Stimulated activated naive CD4-positive, alpha-beta T cell treated with Interleukin-2 at 50 U/mL for 16 hours (primary cell): ENCODE data around the gene FBXL15.
A peak's percentile ranks its signal among the peaks of the same experiment; 100 is the strongest.

Experiments used
- DNase-seq: peaks from one replicate; lab custom pipeline; 2025; lab: John Stamatoyannopoulos, UW

The FBXL15 gene

DNA sequence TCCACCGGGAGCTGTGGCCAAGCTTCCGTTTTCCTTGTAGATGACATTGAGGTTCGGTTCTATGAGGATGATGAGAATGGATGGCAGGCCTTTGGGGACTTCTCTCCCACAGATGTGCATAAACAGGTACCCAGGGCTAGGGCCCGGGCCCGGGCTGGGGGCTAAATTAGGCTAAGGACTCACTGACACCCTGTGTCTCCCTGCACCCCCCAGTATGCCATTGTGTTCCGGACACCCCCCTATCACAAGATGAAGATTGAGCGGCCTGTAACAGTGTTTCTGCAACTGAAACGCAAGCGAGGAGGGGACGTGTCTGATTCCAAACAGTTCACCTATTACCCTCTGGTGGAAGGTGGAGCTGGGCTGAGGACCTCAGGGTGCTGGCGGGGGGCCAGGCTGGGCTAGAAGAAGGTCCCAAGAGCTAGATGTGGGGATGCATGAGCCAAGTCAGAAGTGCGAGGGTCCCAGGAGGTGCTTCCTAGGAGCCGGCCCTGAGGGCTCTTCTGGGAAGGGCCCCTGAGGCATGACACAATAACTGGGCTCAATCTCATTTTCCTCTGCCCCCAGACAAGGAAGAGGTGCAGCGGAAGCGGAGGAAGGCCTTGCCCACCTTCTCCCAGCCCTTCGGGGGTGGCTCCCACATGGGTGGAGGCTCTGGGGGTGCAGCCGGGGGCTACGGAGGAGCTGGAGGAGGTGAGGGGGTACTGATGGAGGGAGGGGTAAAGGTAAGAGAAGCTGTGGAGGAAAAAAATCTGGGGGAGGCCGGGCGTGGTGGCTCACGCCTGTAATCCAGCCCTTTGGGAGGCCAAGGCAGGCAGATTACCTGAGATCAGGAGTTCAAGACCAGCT is 22.2 kb upstream of the FBXL15 start:
- no peak for DNase-seq

- peak; percentile 78 for DNase-seq
Observed at GRCh38 chr10:102399217-102400021, 21.2 kb upstream of the FBXL15 start.

GRCh38 chr10:102400076-102400475 is 20.6 kb upstream of the FBXL15 start:
- no peak for DNase-seq

GRCh38 chr10:102400598-102401341 is 19.9 kb upstream of the FBXL15 start:
- DNase-seq, result no peak

GRCh38 chr10:102401342-102401654 is 19.3 kb upstream of the FBXL15 start:
- DNase-seq, result no peak

GRCh38 chr10:102401735-102402511 is 18.7 kb upstream of the FBXL15 start:
- DNase-seq, result no peak

DNA sequence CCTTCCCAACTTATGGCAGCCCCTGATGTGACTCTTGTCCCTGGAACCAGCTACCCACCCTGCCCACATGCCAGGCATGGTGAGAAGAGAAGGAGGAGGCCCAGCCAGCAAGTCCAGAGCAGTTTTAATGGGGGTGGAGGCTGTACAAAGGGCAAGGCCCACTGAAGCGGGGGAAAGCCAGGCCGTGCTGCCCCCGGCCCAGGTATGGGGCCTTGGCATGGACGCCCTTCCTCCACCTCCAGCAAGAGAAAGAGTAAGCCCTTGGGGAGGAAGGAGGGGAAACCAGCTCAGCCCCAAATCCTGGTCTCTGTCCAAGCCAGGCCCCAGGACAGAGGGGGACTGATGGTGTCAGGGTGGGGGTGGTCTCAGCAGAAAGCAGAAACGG is 18.1 kb upstream of the FBXL15 start:
- DNase-seq, result no peak

DNA sequence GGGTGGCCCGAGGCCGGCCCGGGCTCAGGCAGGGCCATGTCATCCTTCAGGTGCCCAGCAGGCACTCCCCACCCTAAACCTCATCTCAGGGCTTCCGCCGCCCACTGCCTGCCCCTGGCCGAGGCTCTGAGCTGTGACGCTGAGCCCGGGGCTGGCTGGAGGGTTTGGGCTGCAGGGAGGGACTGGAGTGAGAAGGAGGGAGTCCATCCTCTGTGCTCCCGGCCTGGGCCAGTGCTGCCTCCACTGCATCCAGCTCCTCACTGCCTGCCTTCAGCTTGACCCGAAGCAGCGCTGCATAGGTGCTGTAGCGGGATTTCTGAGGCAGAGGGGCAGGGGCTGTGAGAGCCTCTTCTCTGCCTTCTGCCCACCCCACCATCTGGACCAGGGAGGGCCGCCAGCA is 17.5 kb upstream of the FBXL15 start:
- DNase-seq, result no peak

GRCh38 chr10:102404361-102405107 is 16.1 kb upstream of the FBXL15 start:
- DNase-seq, result no peak

DNA sequence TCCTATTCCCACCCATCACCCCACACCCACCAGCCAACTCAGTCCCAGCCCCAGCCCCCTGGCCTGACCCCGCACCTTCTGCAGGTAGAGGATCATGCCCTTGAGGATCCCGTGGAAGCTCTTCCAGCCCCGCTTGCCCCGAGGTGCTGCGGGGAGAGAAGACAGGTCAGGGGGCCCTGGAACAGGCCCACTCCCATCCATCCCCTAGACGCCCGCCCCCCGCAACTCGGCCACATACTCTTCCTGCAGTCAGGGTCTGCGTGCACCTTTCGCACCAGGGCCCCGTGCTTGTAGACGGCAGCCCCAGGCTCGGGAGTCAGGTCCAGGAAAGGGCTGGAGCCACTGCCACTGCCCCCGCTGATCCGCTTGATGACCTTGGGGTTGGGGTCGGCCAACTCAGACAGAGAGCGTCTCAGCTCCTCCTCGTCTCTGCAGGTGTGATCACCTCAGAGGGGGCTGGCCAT is 15.5 kb upstream of the FBXL15 start:
- no peak for DNase-seq

DNA sequence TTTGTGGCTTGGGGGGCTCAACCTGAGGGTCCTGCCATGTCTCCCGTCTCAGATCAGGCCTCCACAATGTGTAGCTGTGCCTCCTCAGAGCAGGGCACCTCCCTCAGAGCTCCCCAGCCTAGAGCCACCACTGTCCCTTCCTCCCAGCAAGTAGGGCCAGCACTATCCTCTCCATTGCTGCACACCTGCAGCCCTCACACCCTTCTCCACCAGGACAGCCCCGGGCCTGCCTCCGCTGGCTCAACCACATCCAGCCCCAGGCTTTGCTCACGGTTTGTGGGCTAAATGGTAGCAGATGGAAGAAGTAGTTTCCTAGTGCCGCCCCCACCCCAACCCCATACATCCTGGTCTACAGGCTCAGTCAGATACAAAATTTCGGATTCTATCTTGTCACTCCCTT is 15.0 kb upstream of the FBXL15 start:
- DNase-seq, result no peak

GRCh38 chr10:102406815-102407214 is 13.8 kb upstream of the FBXL15 start:
- no peak for DNase-seq

- no peak for DNase-seq
Observed at GRCh38 chr10:102407425-102408130, 13.1 kb upstream of the FBXL15 start.

DNA sequence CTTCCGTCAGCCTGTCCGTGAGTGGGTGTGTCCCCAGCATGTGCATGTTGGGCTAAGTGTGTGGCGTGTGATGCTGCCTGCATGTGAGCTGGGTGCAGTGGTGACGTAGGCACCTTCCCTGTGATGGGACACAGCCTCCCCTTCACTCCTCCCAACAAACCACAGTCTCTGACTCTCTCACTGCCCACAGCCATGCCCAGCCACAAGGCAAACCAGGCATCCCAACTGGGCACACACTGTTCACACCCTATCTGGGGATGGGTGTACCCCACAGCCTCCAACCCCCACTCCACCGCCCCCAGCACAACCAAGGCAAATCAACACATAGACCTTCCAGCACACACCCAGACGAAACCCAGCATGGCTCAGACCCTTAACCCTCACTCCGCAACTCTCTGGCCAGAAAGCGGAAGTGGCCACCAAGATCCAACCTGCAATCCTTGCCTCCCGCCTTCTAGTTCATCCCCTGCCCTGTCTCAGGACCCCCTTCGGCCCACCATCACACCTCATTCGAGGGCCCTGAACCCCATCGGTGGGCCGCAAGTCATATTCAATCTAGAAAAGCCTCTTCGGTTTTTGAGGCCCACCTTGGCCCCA is 12.4 kb upstream of the FBXL15 start:
- no peak for DNase-seq

GRCh38 chr10:102408728-102409603 is 11.7 kb upstream of the FBXL15 start:
- peak; percentile 72 for DNase-seq

DNA sequence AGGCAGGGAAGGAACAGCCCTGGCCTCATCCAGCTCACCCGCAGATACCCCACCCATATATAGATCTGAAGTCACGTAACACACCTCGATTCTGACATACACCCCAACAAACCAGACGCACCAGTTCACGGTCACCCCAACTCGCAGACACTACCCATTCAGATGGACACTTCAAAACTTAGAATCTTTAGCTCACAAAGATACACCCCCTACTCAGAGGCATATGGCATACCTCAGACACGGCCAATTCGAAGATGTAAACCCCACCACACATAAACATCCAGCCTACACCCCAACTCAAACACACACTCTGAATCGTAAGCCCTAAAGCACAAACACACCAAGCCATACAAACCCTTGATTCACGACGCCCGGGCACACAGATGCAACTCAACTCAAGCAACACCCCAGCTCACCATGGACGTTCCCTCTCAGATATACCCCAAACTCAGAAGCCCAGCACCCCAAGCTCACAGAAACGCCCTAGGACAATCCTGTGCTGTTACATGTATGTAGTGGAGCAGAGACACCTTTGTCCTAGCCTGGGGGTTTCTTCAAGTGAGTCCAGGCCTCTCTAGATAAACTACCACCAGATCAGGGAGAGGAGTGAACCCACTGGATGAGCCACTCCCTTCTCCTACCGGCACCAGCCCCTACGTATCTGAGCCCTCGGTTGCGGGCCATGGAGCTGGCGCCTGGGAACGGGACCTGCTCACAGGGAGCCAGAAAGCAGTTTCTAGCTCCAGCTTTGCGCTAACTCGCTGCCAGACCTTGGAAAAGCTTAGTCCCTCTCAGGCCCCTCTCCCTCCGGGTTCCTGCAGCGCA is 10.8 kb upstream of the FBXL15 start:
- no peak for DNase-seq

GRCh38 chr10:102410429-102411073 is 10.1 kb upstream of the FBXL15 start:
- peak; percentile 49 for DNase-seq
